Parathyroid adenoma (tissue), 2 donors: Measurements from ENCODE around the gene ANKHD1.
"Not testable (repeated sequence)": the region's sequence is repeated elsewhere in the genome, so short reads cannot be mapped to it uniquely, and the experiment has no call there.

ENCODE experiments used
- H2AFZ ChIP-seq: fragments of 300-600 bp; sonication (generic); one replicate; pipeline ENCODE4 v1.7.0; 2017; ENCODE audit warnings: antibody characterized with exemption, mild to moderate bottlenecking
- H3K27ac ChIP-seq: fragments of 300-600 bp; sonication (generic); one replicate; pipeline ENCODE4 v1.7.0; 2017
- H3K27me3 ChIP-seq: fragments of 300-600 bp; sonication (generic); one replicate; pipeline ENCODE4 v1.7.0; 2017; ENCODE audit warnings: low read length; ENCODE audit not compliant: control insufficient read depth, insufficient read depth
- H3K36me3 ChIP-seq: fragments of 300-600 bp; sonication (generic); one replicate; pipeline ENCODE4 v1.7.0; 2017; ENCODE audit warnings: low read length; ENCODE audit not compliant: control insufficient read depth, insufficient read depth
- H3K4me1 ChIP-seq: fragments of 300-600 bp; sonication (generic); one replicate; pipeline ENCODE4 v1.7.0; 2017; ENCODE audit warnings: control low read depth
- H3K4me2 ChIP-seq: fragments of 300-600 bp; sonication (generic); one replicate; pipeline ENCODE4 v1.7.0; 2017; ENCODE audit warnings: low read length
- H3K4me3 ChIP-seq: fragments of 300-600 bp; sonication (generic); one replicate; pipeline ENCODE4 v1.7.0; 2017; ENCODE audit warnings: low read depth, low read length
- H3K79me2 ChIP-seq: fragments of 300-600 bp; sonication (generic); one replicate; pipeline ENCODE4 v1.7.0; 2017; ENCODE audit warnings: control low read depth
- H3K9ac ChIP-seq: fragments of 300-600 bp; sonication (generic); one replicate; pipeline ENCODE4 v1.7.0; 2017; ENCODE audit warnings: mild to moderate bottlenecking
- H3K9me3 ChIP-seq: fragments of 300-600 bp; sonication (generic); one replicate; pipeline ENCODE4 v1.7.0; 2017; ENCODE audit warnings: low read length; ENCODE audit not compliant: control insufficient read depth
- CTCF ChIP-seq: fragments of 300-600 bp; sonication (generic); IDR thresholded peaks from one replicate; pipeline ENCODE4 v1.7.0; 2017; ENCODE audit warnings: antibody characterized with exemption, mild to moderate bottlenecking
- donor health status: primary hyperparathyroidism.

Gene ANKHD1

GRCh38 chr5:140429724-140430123 is 28.1 kb downstream of the ANKHD1 start:
- no peak overlapping the region for H3K9ac ChIP-seq
- no peak for TF ChIP-seq CTCF
- no peak overlapping the region for H3K4me3 ChIP-seq
- no peaks in the 10 kb centered on the region for H3K4me1 ChIP-seq
- H3K36me3 ChIP-seq, result no peaks in the 10 kb centered on the region
- H3K27me3 ChIP-seq, result no peaks in the 10 kb centered on the region
- H2AFZ ChIP-seq, result no peak overlapping the region
- H3K27ac ChIP-seq, result no peak overlapping the region
- H3K79me2 ChIP-seq, result peaks cover 40% of the 10 kb centered on the region
- no peaks in the 10 kb centered on the region for H3K9me3 ChIP-seq
- no peak overlapping the region for H3K4me2 ChIP-seq

- TF ChIP-seq CTCF, result no peak
- Histone ChIP-seq H3K9me3 (no peaks in the 10 kb centered on the region), H3K27ac (no peak overlapping the region), H3K36me3 (no peaks in the 10 kb centered on the region), H3K27me3 (no peaks in the 10 kb centered on the region), H3K4me3 (no peak overlapping the region), H3K4me2 (no peak overlapping the region), H3K79me2 (peaks cover 23% of the 10 kb centered on the region), H3K9ac (no peak overlapping the region), H3K4me1 (no peaks in the 10 kb centered on the region), H2AFZ (no peak overlapping the region)
Observed at GRCh38 chr5:140432212-140432611, 30.6 kb downstream of the ANKHD1 start.

GRCh38 chr5:140432916-140433315 is 31.3 kb downstream of the ANKHD1 start:
- Histone ChIP-seq H2AFZ (no peak overlapping the region), H3K4me1 (no peaks in the 10 kb centered on the region), H3K9me3 (no peaks in the 10 kb centered on the region), H3K4me2 (no peak overlapping the region), H3K27ac (no peak overlapping the region), H3K9ac (no peak overlapping the region), H3K4me3 (no peak overlapping the region), H3K79me2 (peaks cover 20% of the 10 kb centered on the region), H3K36me3 (no peaks in the 10 kb centered on the region), H3K27me3 (no peaks in the 10 kb centered on the region)
- no peak for TF ChIP-seq CTCF

- not testable (repeated sequence) for H3K27me3 ChIP-seq, H3K36me3 ChIP-seq, H3K27ac ChIP-seq, H2AFZ ChIP-seq, H3K79me2 ChIP-seq, H3K9ac ChIP-seq, H3K4me3 ChIP-seq, H3K4me2 ChIP-seq, H3K4me1 ChIP-seq, H3K9me3 ChIP-seq
Observed at GRCh38 chr5:140457368-140457767, 55.7 kb downstream of the ANKHD1 start.

- Histone ChIP-seq H3K4me2 (no peak overlapping the region), H2AFZ (no peak overlapping the region), H3K9ac (no peak overlapping the region), H3K4me3 (no peak overlapping the region), H3K36me3 (no peaks in the 10 kb centered on the region), H3K9me3 (no peaks in the 10 kb centered on the region), H3K79me2 (no peaks in the 10 kb centered on the region), H3K4me1 (no peaks in the 10 kb centered on the region), H3K27me3 (no peaks in the 10 kb centered on the region), H3K27ac (no peak overlapping the region)
- TF ChIP-seq CTCF, result no peak
Observed at GRCh38 chr5:140466981-140467742, 65.5 kb downstream of the ANKHD1 start.
